HG02852 (cell line): ENCODE measurements around the gene CREB5.
"Not testable (repeated sequence)": the region's sequence is repeated elsewhere in the genome, so short reads cannot be mapped to it uniquely, and the experiment has no call there.

Source experiments
- ATAC-seq: cut with Tn5 transposase; IDR thresholded peaks from one replicate; pipeline ENCODE4 v1.9.1; 2021; ENCODE audit warnings: mild to moderate bottlenecking, moderate library complexity; ENCODE audit not compliant: unreplicated experiment

Gene CREB5

GRCh38 chr7:28411876-28412662, at the start of gene CREB5:
TSS of gene CREB5 (plus strand) at chr7:28412518. CDS start at chr7:28412915, 397 bp downstream.
- no peak for ATAC-seq

GRCh38 chr7:28362812-28363211, 49.5 kb upstream of the CREB5 start:
- no peak for ATAC-seq

DNA sequence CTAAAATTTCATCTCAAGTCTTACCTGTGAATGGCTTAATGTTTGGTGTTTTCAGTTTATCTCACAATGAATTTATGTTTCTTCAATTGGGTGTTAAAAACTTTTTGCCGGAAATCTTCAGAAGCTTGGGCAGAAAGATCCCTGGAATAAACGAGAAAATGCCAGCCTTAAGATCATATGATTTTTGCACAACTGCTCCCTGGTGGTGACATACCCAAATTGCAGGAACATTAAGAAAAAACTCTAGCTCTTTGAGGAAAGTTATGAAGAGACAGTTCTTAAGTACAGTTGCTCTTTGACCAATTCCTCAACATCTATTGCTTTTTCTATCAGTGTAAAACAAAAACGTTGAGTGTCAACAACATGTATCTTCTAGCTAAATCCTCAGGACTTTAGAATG, 48.2 kb upstream of the CREB5 start:
- no peak for ATAC-seq

GRCh38 chr7:28369523-28369922, 42.8 kb upstream of the CREB5 start:
- ATAC-seq: no peak

DNA sequence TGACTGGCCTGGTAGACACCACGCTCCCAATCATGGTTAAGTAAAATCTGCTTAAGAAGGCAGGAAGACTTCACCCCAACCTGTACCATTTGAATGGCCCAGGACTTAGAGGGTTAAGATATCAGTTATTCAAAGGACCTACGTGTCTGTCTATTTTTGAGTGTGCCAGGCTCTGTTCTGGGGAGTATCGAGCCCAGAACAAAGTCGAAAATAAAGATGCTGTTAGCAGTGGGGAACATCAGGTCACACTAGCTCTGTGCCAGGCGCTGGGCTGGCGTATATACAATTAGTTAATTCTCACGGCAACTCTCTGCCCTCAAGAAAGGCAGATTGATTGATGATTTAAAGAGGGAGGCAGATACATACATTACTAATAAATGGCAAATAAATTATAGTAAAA, 40.5 kb upstream of the CREB5 start:
- ATAC-seq: no peak

- no peak for ATAC-seq
Observed at GRCh38 chr7:28373990-28374389, 38.3 kb upstream of the CREB5 start.

DNA sequence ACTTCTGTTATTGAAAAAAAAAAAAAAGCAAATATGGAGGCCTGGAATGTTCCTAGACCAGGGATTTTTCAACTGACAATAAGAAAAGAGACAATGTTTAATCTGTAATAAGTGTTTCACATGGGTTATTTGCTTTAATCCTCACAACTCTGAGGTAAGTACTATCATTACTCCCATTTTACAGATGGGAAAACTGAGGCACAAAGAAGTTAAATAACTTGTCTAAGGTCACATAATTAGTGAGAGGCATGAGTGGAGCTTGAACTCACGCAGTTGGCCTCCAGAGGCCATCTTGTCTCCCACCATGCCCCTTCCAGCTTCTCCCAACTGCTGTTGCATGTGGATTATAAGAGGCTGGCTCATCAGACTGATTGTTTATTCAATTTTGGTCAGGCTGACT, 36.6 kb upstream of the CREB5 start:
- no peak for ATAC-seq

GRCh38 chr7:28376634-28377033, 35.7 kb upstream of the CREB5 start:
- ATAC-seq: no peak

DNA sequence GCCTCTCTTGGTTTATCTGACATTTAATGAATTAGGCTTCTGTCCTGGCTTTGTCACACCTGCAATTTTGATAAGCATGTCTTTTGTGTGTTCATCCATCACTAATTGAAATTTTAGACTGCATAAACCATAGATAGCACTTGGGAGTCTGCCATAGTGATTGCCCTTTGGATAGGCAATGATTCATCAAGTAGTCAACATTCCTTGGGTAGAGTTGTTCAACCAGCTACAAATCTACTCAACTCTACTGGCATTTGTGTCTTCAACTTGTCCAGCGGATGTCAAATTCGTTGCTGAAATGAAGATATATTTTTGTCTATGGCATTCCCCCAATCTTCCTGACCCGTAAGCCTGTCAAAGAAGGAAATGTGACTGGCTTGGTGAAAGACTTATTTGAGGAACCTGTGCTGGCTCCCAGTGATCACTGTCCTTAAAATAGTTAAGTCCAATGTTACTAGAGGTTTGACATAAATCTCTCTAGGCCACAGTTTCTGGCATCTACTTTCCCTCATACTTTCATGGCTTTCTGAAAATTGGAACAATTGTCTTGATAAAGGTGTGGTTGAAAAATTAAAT, 33.7 kb upstream of the CREB5 start:
- ATAC-seq: no peak

- ATAC-seq: no peak
Observed at GRCh38 chr7:28381466-28381865, 30.9 kb upstream of the CREB5 start.

- no peak for ATAC-seq
Observed at GRCh38 chr7:28382144-28382543, 30.2 kb upstream of the CREB5 start.

- no peak for ATAC-seq
Observed at GRCh38 chr7:28383975-28384374, 28.3 kb upstream of the CREB5 start.

GRCh38 chr7:28389504-28390395, 22.6 kb upstream of the CREB5 start:
- no peak for ATAC-seq

DNA sequence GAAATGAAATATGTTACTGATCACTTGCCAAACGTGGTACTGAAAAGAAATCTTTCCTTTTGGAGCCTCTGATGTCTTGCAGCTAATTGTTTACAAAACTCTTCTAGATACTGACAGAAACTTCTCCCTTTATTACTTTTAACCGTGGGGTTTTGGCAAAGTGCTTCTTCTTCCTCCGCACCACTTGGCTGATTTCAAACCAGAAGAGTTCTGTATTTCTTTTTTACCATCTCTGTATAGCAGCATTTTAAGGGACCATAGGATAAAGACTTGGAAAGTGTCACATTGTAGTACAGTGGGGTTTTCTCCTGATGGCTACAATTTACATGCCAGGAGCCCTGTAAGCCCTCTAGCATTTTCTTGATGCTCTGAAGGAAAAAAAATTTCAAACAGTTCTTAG, 21.9 kb upstream of the CREB5 start:
- ATAC-seq: no peak

GRCh38 chr7:28392289-28392688, 20.0 kb upstream of the CREB5 start:
- ATAC-seq: no peak

GRCh38 chr7:28395404-28395803, 16.9 kb upstream of the CREB5 start:
- no peak for ATAC-seq

DNA sequence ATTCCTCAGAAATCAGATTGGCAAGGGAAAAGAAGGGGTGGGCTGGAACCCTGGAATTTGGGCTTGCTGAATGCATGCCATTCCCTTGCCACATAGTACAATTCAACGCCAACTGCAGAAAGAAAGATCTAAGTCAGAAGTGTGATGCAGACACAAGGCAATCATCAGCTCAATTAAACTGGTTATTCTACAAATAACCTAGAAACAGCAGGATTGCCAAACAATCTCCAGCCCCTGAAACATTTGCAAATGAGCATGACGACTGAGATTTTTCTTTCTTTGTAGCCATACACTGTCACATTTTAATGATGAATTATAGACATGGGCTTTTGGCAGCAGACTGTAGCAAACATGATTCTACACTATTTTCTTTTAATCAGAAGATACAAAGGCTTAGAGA, 16.5 kb upstream of the CREB5 start:
- ATAC-seq: no peak

DNA sequence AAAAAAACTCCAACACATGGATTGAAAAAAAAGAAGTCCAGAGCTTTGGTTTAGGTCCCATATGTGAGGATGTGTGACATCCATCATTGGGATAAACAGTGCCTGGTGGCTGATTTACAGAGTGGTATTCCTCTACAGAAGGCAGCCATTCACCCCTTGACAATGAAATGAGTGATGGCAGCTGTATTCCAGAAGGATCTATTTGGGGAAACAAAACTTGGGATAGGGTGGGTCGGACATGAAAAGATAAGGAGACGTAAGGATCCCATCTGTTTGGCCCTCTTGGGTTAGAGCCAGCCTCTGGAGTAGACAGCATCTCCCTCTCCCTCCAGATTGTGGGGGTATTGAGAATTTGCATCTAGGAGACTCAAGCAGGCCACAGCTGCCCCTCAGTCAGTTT, 15.2 kb upstream of the CREB5 start:
- no peak for ATAC-seq

GRCh38 chr7:28400838-28401360, 11.4 kb upstream of the CREB5 start:
- no peak for ATAC-seq

DNA sequence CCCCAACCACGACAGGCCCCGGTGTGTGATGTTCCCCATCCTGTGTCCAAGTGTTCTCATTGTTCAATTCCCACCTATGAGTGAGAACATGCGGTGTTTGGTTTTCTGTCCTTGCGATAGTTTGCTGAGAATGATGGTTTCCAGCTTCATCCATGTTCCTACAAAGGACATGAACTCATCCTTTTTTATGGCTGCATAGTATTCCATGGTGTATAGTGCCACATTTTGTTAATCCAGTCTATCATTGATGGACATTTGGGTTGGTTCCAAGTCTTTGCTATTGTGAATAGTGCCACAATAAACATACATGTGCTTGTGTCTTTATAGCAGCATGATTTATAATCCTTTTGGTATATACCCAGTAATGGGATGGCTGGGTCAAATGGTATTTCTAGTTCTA, 10.8 kb upstream of the CREB5 start:
- ATAC-seq: not testable (repeated sequence)

DNA sequence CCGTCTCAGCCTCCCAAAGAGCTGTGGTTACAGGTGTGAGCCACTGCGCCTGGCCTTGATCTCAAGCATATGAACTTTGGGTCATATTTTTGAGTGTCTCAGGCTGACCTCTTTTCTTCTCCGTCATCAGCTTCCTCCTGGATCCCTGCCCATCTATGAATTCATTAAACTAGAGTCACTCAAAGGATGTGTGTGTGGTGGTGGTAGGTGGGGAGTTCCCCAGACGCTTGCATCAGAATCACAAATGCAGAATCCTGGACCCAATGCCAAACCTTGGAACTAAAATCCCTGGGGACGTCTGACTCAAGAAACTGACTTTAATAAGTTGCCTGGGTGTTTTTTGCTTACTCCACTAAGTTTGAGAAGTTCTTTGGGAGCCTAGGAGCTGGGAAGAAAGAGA, 6.7 kb upstream of the CREB5 start:
- no peak for ATAC-seq
